GM21360 (cell line): Measurements from ENCODE around the gene ADAM22.

Experiments used
- ATAC-seq: cut with Tn5 transposase; IDR thresholded peaks from one replicate; pipeline ENCODE4 v1.9.1; 2021; ENCODE audit warnings: mild to moderate bottlenecking, moderate library complexity; ENCODE audit not compliant: unreplicated experiment

Gene ADAM22

DNA sequence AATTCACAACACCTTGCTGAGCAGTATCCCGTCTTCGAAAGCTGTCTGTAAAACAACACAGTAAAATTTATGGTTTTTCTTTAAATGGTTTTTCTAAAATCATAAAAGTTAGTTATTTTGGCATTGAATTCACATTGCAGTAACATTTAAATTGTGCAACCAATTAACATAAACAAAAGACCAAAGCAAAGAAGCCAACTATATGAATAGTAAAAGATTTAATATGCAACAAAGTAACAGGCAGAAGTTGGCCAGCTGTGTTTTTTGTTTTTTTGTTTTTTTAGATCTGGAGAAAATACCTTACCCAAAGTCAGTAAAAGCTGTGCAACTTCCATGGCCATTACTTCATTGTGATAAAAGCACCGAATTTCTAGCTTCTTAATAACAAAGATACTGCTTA is 274.5 kb downstream of the ADAM22 start:
- ATAC-seq, result no peak

DNA sequence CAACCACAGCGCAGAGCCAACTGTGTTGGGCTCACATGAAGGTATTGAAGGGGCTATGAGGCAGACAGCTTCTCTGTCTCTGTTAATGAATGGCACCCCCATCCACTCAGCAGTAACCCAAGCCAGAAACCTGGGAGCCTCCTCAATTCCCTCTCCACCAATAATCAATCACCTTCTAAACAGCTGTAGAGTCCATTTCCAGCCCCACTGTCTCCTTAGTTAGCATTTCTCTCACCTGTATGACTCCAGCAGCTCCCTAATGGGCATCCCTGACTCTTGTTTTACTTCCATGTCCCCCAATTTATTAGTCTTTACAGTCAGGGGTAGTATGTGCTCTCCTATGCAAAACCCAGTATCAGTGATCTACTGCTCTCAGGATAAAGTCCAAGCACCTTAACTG is 278.9 kb downstream of the ADAM22 start:
- no peak for ATAC-seq

DNA sequence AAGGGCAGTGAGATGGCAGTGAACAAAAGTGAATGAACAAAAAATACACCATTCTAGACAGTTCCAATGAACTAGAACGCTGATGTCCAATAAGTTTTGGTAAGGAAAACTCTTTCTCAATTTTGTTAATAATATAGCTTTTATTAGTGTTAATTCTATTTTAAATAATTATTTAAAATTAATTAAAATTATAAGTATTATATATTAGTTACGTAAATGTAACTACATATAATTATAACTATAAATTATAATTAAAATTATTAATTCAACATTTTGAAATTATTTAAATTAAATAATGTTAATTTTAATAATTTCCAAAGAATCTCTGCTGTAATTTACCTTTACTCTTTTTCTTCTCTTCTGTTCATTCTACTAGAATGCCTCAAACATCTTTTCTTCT is 280.4 kb downstream of the ADAM22 start:
- ATAC-seq, result no peak

DNA sequence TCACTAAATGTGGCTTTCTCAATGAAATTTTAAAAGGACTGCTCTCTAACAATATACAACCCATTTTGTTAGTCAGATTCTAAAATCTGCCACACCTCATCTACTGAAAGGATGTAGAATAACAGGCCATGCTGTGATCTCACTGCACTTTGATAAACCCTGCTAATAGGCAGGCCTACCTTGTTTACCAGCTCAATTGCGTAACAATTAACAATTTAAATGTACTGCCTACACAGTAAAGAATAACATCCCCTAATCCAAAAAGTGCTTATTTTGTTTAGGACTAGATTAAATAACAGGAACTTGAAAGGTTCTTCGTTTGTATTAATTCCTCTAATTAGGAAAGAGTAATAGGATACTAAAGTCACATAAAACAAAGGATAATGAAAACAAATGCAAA is 281.2 kb downstream of the ADAM22 start:
- ATAC-seq, result no peak

DNA sequence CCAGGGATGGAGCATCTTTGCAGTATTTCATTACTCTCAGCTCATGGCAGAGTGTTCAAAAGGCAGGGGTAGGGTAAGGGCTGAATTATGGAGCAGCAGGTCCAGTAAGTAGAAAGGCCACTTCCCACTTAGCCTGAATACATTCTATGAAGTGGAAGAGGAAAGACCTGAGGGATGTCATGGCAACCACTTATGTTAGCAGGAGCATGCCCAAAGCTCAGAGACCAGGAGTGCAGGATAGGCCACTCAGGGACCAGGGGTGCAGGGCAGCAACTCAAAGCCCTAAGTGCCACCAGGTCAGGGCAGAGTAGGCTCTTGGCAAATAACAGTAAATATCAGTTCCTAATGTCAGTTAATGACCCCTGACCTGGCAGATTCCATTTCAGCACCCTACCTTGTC is 282.2 kb downstream of the ADAM22 start:
- ATAC-seq, result no peak

DNA sequence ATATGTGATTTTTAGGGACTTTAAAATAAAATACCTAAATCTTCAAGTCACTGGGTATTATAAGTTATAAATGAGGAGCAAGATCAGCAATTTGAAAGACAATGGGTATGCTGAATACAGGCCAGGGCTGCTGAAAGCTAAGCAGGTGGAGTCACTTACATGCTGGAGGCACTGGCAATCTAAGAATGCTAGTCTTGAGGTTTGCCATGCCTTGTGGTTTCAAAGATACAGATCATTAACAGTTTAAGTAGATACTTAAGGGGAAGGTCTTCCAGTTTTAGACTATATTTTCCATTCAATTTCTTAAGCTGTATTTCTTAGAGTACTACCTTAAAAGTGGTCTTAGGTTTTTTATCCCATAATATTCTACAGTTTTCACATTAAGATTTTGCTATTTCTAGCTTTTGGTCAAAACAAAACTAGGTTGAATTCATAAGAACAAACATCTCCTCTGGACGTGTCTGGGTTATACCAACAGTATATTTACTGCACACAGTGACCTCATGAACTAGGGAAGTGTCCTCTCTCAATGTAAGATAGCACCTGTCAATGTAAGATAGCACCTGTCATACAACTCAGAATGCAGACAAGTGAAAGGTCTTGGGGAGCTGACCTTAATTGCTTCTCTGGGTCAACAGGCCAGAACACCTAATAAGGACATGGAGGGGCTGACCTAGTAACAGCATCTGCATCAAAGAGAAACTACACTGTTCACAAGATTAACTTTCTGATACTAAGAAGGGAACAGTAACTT is 283.8 kb downstream of the ADAM22 start:
- peak; percentile 62 for ATAC-seq

DNA sequence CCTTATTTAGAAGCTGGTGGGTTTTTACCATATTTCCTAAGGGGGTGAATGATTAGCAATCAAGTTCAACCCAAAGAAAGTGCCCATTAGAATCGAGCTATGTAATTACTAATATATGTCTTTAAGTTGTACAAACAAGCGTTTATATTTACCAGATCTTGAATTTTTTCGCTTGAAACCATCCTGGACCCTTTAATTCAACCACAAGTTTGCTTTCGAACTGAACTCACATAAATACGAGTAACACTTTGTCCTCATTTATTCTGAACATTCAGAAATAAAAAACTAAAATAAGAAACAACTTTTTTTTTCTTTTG is 284.3 kb downstream of the ADAM22 start:
- no peak for ATAC-seq

DNA sequence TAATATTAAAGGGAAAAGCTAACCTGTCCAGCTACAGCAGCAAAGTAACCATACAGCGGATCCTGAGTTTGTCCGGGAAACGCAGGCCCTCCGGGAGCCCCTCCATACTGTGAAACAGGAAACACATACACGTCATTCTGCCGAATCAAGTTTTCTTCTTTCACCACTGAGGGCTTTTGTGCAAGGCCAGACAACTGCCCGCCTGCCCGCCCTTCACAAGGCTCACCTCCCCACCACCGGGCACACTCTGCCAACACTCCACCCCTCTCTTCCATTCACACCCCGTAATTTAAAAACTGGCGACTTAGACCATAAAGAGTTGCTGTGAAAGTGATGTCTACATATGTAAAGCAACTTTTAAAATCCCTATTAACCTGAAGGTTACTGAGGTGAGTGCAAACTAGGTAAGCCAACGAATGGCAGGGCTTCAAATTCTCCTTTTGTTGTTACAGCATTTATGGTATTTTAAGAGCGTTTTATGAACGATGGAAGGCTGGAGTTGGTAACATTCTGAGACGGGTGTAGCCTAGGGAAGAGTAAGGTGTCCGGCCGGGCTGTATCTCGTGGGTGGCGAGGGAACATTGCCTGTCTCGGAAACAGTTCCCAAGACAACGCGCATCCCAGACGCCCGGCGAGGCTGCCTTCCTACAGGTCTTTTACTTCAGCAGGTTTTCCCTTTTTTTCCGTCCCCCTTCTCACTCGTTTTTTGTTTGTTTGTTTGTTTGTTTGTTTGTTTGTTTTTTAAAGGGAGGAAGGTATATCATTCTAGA is 285.0 kb downstream of the ADAM22 start:
- peak; percentile 23 for ATAC-seq

DNA sequence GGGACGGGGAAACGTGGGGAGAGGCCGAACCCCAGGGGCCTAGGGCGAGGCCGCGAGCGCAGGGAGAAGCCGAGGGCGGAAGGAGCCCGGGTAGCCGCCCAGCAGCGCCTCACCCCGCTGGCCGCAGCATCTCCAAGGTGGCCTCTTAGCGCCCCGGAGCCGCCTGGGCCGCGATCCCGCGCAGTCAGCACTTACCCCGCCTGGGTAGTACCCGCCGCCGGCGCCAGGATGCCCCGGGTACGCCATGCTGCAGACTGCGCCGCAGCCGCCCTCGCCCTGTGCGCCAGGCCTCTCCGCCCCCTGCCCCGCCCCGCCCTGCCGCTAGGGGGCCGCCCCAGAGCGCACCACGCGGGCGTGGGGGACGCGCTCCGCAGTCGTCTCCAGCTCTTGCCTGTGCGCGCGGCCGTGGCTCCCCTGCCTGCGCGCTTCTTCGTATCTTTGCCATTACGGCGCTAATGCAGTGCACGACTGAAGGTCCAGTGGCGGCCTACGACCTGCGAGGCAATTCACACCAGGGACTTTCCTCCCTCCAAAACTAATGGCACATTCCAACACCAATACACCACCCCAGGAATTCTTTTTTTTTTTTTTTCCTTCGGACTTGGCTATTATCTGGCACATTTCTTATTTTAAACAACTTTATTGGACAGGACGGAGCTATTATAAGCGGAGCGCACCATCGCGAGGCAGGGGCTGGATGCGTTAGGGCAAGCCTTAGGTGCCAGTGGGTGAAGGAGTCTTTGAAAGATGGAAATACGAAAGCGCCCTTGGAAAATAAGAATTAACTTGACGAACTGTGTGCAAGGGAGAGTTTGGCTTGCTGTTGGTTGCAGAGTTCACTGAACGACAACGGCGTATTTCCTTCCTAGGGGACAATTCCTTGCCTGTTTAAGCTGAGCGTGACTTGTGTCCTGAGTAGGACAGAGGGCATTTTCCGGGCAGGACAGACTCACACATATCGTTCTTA is 286.0 kb downstream of the ADAM22 start, which contains the start of gene SRI:
Gene SRI (minus strand): TSS at position 258 of the 967 bp plus-strand sequence. CDS start 12 bp downstream, at position 246.
- ATAC-seq, result peak; percentile 75

DNA sequence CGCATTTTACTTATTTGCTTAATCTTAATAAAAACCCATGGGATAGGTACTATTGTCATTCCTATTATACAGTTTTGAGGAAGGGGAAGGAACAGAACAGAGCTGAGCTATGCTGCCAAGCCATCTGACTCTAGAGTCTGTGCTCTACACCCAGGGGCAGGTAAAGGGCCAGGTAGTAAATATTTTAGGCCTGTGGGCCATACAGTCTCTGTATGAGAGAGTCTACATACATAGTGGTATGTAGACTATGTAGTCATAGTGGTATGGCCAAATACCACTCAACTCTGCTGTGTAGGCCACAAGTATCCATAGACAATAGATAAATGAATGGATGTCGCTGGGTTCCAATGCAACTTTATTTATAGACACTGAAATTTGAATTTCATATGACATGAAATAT is 289.2 kb downstream of the ADAM22 start:
- ATAC-seq, result no peak

DNA sequence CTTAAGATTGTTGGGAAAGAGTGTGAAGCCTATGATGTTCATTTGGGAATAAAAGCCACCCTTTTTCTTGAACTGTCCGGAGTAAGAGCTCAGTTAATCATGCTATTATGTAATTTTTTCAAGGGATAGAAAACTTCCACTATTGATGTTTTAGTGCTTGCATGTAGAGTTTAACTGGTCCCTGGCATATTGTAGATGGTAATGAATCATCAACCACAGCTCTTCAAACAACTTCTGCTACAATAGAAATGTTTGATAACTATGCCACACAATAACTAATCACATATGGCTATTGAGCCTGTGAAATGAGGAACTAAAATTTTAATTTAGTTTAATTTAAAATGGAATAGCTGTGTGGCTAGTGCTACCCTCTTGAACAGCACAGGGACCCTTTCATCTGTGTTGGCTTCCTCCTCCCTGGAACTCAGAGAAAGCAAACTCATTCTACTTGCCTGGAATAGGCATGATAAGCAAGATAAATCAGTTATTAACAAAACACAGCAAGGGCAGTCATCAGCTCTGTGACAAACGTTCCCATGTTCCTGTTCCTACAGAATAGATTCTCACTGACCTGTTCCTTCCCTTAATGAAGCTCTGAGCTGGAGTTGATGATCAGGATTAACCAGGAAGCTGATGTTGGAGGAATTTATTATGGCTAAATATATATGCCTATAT is 290.7 kb downstream of the ADAM22 start:
- ATAC-seq, result no peak

DNA sequence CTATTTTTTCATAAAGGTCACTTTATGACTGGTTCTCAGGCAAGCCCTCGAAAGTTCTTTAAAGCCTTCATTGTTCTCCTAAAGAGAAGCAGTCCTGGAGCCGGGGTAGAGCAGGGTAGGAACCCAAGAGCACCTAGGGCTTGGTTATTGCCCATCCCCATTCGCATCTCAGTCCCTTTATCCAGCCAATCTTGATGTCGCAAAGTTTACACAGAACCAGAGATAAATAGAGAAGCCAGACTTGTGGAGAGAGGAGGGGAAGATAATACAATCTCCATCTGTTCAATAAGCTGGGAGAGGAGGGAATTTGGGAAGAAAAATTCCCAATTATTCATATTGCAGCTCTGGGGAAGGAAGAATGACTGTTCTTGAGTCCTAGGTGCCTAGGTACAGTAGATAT is 292.1 kb downstream of the ADAM22 start:
- ATAC-seq, result no peak

DNA sequence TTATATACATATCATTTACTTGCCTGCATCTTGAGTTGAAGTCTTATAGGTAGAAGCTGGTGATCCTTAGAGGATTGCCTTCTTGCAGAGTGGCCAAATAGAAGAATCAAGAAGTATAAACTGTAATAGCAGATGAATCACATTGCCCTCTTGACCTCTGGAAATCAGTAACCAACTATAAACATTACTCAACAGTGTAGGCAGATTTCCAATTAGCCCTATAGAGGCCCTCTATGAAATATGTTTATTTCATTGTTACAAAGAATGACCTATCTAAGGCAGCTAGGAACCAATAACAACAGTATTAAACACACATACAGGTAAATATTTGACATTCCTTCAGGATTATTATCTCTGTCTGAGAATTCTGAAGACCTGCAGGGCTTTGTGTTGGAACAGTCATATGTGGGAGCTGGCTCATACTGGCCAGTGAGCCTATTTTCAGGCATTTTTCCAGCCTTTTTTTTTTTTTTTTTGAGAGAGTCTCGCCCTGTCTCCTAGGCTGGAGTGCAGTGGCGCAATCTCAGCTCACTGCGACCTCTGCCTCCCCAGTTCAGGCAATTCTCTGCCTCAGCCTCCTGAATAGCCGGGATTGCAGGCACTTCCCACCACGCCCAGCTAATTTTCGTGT is 292.9 kb downstream of the ADAM22 start:
- no peak for ATAC-seq

DNA sequence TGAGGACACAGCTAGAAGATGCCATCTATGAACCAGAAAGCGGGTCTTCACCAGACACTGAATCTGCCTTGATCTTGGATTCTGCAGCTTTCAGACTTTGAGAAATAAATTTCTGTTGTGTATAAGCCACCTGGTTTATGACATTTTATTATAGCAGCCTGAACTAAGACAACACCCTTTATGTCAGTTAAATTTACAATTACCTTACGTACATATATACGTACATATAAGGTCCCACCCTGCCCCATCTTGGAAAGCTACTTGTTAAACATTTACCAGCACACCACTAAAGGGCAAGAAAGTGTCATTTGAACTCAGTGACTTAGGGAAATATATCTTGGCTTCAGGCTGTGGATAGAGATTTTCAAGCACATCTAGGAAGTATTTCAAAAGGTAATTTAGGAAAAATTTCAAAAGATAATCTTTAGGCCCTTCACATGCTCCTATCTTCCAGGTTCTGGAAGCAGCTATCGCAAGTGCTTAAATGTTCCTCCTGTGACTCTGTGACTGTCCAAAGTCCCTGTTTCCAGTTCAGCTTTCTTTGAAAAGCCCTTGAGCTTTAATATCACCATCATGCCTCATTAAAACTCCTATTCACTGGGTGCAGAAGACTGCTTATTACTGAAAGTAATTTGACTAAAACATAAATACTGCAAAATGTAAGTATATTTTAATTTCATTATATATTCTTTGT is 295.4 kb downstream of the ADAM22 start:
- no peak for ATAC-seq

DNA sequence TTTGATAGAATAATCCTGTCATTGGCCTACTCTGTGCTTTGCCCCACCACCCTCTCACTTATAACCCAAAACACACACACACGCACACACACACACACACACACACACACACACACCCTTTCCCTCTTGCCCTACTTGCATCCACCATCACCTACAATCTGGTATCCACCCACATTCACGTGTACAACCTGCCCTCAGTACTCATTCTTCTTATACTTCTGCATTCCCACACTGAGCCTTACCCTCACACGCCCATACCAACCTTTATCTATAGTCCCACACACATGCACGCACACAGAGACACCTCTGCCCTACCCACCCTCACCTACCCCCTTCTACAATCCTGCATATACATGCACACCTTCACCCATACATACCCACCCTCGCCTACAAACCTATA is 296.6 kb downstream of the ADAM22 start:
- no peak for ATAC-seq

DNA sequence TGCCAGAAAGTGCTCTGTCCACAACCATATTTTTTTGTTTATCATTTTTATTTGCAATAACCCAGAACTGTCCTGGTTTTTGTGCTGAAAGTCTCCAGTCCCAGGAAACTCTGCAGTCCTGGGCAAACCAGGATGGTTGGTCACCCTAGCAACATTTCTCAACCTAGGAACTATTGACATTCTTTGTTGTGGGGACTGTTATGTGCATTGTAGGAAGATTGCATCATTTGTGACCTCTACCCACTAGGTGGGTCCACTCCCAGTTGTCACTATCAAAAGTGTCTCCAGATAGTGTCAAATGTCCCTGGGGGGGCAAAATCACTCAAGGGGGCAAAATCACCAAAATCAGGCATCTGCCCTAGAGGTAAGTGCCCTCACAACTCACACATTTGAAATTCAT is 299.8 kb downstream of the ADAM22 start:
- ATAC-seq, result no peak

DNA sequence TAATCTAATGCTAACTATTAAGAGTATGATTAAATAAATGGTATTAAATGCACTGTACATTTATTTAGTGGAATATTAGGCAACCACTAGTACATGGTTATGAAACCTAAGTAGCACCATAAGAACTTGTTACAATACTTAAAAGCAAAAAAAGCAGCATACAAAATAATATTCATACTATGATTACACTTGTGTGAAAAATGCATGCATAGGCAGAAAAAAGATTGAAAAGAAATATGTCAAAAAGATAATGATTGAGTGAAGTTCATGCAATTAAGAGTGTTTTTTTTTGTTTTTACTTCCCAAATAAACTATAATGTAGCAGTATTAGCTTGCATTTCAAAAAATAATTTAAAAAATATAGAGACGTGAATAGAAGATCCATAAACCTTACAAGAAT is 305.8 kb downstream of the ADAM22 start:
- ATAC-seq, result no peak

DNA sequence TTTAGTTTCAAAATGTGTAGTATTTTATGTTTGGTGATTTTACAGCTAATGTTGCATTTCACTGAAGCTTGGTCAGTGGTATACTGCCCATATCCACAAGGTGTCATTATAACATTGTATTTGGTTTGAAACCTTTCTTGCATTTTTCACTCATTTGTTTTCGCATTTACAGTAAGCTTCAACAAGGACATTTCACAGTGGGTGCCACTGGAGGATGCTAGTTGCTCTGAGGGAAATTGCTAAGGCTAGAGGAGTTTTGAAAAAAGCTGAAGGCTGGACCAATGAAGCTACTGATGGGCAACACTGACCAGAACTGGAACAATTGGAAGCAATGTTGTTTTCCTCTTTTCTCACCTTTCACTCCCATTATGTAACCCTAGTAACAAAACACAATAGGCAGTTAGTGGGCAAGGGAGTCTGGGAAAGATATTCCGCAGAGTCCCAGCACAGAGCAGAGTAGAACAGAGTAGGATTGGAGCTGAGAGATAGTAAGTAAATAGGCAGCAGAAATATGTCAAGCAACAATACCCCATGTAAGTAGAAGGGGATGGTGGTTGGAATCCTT is 309.4 kb downstream of the ADAM22 start:
- ATAC-seq, result peak; percentile 85

DNA sequence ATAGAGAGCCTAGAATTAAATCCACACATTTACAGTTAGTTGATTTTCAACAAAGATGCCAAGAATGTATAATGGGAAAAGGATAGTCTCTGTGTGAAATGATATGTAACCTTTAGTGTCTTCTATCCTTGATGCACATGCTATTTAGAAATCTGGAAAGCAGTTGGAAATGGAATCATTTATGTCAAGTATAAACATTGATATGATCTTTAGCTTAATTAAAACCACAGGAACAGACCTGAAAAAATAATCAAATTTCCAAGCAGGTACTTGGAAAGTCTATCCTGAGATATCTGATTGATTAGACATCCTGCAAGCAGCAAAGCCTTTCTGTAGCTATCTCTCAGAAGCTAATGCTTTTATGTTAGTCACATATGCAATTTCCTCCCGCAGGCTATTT is 310.2 kb downstream of the ADAM22 start:
- no peak for ATAC-seq
